SKM-1 treated with dmso at 0.1 percent for 144 hours (cell line): ENCODE data around the gene ITIH4.

Experiments used
- DNase-seq: peaks from one replicate; lab custom pipeline; 2025; ENCODE audit not compliant: unreplicated experiment; lab: John Stamatoyannopoulos, UW

Gene ITIH4

DNA sequence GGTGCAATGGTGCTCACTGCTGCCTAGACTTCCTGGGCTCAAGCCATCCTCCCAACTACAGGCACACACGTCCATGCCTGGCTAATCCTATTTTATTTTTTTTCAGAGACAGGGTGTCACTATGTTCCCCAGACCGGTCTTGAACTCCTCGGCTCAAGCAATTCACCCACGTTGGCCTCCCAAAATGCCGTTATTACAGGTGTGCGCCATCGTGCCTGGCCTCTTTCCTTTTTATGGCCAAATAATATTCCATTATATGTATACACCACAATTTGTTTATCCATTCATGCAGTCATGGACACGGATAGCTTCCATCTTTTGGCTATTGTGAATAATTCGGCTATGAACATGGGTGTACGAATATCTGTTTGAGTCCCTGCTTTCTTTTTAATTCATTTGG lies 58.8 kb downstream of the ITIH4 start:
- no peak for DNase-seq

DNA sequence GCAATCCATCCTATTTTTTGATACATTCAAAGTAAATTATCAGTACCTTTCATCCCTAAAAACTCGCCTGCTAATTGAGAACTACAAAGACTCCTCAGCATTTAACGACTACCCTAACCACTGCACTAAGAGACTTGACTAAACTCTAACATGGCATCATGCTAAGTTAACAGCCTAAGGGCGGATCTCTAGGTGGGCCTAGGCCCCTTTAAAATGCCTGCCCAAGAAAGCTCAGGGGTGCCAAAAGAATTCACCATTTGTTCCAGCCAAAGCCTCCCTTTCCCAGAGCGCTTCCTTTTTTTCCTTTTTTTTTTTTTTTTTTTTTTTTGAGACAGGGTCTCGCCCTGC lies 59.2 kb downstream of the ITIH4 start:
- no peak for DNase-seq

DNA sequence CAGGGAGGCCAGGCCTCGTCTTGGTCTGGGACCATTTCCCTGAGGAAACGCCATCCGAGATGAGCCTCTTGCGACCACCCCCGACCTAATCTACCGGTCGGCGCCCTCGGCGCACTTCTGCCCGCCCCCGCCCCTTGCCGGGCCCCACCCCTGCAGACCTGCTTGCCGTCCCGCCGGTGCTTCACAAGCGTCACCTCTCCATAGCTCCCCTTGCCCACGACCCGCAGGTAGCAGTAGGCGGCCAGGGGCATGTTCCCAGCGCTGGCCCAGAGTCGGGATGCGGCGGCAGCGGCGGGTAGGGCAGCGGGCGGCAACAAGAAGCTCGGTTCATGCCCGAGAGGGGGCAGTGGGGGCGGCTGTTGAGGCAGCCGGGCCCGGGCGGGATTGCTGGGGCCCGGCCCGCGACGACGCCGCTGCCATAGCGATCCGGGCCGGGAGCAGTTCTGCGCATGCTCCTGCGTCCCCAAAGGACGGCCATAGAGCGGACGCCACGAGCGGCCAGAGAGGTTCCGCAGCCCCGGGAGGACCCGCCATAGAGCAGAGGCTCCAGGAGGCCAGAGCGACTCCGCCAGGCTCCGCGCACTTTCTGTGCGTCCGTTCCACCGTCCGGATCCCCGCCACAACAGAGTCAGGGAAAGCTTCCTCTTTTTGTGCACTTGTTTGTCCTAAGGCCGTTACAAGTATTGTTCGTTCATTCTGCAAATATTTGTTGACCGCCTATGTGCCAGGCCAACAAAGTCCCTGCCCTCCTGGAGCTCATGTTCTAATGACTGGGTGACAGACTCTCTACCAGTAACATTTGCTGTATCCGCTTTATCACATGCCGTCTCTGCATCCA lies 59.8 kb downstream of the ITIH4 start, which contains the start of gene NEK4:
Gene NEK4 (minus strand): TSS at position 445 of the 838 bp plus-strand sequence. CDS start 194 bp downstream, at position 251.
- DNase-seq = peak; percentile 93

DNA sequence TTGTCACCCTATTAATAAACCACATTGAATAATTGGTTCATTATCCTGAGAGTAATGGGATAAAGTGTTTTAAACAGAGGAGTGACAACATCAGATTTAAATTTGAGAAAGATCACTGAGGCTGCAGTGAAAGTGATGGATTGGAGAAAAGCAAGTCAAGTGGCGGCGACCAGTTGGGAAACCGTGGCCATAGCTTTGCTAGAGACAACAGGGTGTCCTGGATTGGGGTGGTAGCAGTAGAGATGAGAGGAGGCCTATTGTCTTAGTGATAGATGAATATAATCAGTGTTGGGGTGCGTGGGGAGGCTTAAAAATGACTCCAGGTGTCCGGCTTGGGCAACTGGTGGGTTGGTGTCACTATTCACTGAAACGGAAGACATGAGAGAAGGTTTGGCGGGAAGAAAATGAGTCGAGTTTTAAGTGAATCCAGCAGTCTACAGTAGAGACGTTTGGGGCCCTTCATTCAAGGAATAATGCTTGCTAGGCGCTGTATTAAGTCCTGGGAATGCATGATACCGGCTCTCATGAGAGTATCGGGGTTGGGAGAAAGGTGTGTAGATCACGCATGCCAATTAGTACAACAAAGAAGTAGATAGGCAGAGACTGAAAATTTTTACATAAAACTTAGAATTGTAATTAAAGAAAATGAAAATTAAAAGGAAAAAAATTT lies 60.6 kb downstream of the ITIH4 start:
- no peak for DNase-seq

DNA sequence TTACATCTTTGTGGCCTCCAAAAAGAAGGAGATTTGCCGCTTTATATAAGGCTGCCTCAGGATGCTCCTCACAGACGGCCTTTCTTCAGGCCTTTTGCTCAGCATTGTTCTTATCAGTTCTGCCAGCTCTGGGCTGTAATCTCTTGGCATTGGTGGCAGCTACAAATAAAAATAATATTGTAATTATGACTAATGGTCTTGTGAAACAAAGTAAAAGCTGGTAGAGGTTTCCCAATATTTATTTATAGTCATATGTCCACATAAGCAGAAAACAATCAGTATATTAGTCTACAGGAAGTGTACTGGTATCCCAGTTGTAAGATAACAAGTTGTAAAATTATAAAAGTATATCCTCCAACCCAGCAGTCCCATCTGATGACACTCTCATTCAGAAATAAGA lies 67.0 kb downstream of the ITIH4 start:
- DNase-seq = no peak
